Esophagus squamous epithelium (tissue), 4 donors: ENCODE measurements around the gene GPX8.

Experiments
- POLR2A ChIP-seq, 4 donors: fragments of 450-650 bp; IDR thresholded peaks; one replicate each; pipeline ENCODE4 v1.6.1; 2017; ENCODE audit warnings: antibody characterized with exemption in 4 of 4, mild to moderate bottlenecking in 4 of 4, moderate library complexity in 3 of 4
- TF ChIP-seq, protein P1 (sequence below), 6 experiments: fragments of 450-650 bp in 4 of 6; fragments of 200-600 bp in 2 of 6; sonication (generic) in 2 of 6; IDR thresholded peaks; one replicate each; pipeline ENCODE4 v1.5.1; 2016 to 2019; ENCODE audit warnings: antibody characterized with exemption in 6 of 6, mild to moderate bottlenecking in 4 of 6, moderate library complexity in 4 of 6

DNA sequence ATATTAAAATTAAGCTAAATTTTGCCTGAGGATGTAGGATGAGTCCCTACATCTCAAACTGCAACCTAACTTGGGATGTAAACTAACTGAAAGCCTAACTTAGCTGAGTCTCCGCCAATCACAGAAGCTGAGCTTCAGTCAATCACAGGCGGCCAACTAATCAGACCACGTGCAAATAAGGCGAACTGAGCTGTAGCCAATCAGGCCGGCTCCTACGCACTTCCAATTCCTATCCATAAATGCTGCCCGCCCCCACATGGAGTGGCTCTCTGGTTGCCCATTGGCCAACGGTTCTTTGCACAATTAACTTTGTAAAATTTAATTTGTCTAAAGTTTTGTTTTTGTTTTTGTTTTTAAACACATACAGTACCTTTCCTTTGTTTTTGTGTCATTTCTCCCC, 13.9 kb upstream of the GPX8 start:
- TF ChIP-seq, protein P1, sequence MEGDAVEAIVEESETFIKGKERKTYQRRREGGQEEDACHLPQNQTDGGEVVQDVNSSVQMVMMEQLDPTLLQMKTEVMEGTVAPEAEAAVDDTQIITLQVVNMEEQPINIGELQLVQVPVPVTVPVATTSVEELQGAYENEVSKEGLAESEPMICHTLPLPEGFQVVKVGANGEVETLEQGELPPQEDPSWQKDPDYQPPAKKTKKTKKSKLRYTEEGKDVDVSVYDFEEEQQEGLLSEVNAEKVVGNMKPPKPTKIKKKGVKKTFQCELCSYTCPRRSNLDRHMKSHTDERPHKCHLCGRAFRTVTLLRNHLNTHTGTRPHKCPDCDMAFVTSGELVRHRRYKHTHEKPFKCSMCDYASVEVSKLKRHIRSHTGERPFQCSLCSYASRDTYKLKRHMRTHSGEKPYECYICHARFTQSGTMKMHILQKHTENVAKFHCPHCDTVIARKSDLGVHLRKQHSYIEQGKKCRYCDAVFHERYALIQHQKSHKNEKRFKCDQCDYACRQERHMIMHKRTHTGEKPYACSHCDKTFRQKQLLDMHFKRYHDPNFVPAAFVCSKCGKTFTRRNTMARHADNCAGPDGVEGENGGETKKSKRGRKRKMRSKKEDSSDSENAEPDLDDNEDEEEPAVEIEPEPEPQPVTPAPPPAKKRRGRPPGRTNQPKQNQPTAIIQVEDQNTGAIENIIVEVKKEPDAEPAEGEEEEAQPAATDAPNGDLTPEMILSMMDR (IDR thresholded peaks at IDR 0.05), result no peak
- TF ChIP-seq POLR2A (IDR thresholded peaks at IDR 0.05), result no peak
